HG03558 (cell line): Measurements from ENCODE around the gene CHCHD10.

Source experiments
- ATAC-seq: cut with Tn5 transposase; IDR thresholded peaks from one replicate; pipeline ENCODE4 v1.9.1; 2021; ENCODE audit warnings: moderate number of reproducible peaks; ENCODE audit not compliant: unreplicated experiment; ENCODE audit errors: extremely low read depth

The CHCHD10 gene

DNA sequence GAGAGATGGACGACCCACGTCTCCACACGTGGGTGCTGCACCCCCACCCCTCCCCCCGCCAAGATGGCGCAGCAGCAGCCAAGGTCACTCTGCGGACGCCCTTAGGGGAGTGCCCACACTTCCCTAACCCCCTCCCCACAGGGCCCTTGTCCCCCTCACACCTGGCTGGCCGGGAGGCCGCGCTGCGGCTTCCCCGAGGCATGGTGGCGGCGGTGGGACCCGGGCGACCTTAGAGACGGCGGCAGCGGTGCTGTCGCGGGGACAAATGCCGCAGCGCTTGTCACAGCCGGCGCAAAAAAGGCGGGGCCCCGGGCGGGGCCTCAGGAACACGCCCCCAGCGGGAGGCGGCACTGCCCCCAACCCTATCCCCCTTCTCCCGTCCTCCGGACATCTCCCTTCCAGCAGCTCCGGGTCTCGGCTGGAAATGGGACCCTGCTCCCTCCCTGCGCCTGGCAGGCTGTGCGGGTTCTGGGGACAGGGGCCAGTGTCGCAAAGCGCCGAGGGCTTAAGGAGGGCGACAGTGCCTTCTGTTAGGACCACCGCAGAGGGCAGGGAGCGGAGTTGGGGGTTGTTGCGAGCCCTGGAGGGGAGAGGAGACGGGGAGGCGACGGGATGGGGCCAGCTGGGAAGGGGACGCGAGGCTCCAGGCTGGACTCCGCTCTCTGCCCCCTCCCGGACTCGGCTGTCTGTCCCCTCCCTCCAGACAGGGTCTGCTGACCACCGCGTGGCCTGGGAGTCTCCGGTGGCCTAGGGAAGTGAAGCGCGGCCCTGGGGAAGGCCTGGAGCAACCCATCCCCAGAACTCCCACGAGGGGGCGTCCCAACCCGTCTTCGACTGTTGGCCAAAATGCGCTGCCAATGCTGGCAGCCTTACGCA lies at the start of gene CHCHD10:
Gene CHCHD10, minus strand, starts transcription at position 300 of the 876 bp plus-strand sequence. Its CDS starts 98 bp downstream, at position 202.
- ATAC-seq, result no peak

DNA sequence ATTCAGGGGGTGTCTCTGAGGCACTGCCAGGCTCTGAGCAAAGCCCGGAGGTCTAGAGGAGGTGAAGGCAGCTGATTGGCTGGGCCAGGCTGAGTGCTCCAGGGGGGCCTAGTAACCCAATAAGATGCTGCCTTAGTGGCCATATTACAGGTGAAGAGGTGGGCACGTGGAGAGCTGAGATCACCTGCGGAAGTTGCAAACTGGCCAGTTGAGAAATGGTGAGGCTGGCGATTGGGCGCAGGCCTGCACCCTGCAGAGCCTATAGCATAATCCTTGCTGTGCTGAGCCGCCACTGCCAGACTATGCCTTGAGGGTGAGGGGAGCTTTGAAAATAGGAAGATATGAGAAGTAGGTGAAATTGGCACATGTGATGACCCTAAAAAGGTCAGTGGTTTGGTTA lies 49.4 kb upstream of the CHCHD10 start:
- ATAC-seq, result no peak

DNA sequence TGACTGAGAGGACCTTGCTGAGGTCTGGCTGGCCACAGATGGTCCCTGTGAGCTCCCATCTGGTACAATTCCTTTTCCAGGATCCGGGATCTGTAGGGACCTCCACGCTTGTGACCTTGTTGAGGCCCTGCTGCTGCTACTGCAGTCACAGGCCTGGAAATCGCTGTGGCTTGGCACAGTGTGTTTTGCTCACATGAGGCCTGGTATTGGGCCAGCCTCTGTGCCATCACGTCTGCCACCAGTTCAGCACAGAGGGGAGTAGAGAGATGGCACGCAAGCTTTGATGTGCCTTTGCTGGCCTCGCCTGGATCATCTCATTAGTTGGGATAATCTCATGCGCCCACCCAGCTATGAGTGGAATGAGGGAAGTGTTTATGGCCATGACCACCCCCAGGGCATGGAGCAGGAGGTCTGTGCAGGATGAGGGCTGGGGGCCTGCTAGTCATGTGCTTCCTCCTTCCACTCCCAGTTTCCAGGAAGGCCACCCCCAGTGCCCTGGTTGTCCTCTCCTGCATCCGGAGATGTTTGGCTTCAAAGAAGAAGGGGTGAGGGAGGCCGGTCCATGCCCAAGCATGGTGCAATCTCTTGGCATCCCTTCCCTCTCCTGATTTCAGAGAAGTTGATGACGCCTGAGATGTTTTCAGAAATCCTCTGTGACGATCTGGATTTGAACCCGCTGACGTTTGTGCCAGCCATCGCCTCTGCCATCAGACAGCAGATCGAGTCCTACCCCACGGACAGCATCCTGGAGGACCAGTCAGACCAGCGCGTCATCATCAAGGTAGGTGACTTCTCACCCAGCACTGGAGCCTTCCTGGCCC lies 48.6 kb upstream of the CHCHD10 start:
- ATAC-seq, result no peak

DNA sequence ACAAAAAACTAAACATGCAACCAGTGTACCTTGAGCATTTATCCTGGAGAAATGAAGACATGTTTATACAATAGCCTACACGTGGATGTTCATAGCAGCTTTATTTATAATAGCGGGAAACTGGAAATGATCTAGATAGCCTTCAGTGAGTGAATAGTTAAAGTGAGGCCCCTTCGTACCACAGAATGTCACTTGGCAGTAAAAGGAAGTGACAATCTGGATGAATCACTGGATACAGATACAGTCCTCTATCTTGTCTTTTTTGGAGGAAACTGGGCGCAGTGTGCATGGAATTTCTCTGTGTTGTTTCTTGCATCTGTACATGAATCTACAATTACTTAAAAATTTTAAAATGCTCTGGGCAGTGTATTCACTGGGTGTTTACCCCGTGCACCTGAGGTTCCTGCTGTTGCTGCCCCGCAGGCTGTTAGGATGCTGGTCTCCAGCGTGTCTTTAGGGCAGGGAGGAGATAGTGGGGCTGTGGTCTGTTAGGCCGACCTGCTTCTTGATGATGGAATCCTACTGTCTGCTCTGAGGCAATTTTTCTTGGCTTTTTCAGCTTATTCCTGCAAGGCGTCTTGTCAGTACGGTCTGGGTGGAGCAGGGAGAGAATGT lies 47.9 kb upstream of the CHCHD10 start:
- ATAC-seq, result no peak

DNA sequence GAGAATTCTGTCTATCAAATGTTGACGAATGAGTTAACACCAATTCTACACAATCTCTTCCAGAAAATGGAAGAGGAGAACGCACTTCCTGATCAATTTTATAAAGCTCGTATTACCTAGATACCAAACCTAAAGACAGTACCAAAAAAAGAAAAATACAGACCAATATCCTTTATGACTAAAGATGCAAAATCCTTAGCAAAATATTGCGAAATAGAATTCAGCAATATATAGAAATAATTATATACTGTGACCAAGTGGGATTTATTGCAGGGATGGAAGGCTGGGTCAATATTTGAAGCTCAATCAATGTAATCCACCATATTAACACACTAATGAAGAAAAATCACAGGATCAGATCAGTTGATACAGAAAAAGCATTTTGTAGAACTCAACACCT lies 44.6 kb upstream of the CHCHD10 start:
- no peak for ATAC-seq

DNA sequence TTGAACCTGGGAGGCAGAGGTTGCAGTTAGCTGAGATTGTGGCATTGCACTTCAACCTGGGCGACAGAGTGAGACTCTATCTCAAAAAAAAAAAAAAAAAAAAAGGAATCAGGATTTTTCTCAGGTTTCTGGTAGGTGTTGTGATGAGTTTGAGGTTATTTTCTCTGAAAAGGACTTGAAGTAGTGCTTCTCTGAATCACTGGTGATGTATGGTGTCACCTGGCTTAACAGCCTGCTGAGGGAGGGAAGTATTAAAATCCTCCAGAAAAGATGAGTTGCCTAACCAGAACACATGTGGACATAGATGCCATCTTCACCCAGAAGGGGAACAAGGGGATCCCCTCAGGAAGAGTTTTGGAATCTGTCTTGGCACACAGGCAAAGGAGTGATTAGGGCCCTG lies 39.1 kb upstream of the CHCHD10 start:
- ATAC-seq, result no peak

DNA sequence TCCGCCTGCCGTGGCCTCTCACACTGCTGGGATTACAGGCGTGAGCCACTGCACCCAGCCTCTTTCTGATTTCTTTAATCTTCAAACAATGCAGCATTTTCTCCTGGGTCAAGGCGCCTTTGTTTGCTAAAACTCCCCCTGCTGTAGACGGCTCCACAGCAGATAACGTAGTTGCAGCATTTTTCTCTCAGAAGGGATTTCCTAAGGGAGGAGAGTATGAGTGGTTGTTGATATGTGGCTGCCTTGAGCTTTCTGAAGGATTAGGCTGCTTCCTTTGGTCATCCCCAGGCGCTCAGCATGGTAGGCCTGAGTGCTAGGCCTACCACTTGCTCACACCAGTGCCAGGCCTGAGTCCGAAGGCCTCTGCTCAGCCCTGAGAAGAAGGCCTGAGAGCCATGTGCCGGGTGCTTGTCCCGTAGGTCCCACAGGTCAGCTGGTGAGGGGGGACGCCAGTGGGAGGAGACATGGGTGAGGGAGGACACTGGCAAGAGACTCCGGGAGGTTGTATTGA lies 37.1 kb upstream of the CHCHD10 start:
- no peak for ATAC-seq

DNA sequence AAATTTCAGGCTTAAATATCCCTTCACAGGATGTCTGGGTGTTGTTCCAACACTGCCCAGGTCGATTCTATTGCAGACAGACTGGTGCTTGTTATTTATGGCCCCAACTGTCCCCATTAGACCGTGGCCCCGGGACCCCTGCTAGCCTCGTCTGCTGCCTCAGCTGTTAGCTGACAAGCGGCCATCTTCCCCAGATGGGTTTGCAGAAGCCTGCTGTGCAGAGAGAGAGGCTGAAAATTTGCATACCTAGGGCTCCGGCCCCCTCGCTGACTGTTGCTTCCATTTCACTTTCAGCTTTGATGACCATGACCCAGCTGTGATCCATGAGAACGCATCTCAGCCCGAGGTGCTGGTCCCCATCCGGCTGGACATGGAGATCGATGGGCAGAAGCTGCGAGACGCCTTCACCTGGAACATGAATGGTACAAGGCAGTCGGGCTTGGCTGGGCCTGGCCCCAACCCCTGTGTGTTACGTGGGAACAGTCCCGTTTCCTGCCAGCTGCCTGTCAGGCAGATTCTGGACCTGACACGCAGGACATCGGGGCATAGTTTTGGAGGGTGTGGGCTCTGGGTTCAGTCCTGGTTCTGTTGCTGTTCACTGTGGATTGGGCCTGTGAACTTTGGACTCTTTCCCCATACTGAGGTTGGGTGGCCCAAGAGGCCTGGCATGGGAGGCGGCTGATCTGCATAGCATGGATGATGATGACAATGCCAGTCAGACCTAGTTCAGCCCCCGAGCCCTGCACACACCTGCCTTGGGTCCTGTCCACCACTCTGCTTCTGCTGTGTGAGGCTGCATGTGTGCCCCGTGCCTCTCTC lies 35.4 kb upstream of the CHCHD10 start:
- ATAC-seq, result no peak

DNA sequence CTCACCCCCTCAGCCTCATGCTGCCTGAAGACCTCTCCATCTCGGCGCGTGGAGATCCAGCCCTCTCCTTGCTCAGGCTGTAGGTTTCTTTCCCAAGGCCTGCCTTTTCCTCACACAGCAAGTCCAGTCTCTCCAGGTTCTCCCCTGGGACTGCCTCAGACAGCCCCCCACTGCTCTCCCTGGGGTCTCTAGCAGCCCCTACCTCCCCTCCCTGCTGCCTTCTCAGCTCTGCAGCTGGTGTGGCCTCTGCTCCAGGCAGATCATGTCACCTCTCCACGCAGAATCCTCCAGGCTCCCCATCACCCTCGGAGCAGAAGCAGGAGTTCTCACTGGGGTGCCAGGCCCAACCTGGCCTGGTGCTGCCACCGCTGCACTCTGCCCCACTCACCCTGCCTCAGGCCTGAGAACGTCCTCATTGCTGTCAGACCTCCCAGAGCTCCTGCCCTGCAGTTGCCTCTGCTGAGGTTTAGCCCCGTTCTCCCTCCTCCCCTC lies 34.2 kb upstream of the CHCHD10 start:
- ATAC-seq, result no peak

DNA sequence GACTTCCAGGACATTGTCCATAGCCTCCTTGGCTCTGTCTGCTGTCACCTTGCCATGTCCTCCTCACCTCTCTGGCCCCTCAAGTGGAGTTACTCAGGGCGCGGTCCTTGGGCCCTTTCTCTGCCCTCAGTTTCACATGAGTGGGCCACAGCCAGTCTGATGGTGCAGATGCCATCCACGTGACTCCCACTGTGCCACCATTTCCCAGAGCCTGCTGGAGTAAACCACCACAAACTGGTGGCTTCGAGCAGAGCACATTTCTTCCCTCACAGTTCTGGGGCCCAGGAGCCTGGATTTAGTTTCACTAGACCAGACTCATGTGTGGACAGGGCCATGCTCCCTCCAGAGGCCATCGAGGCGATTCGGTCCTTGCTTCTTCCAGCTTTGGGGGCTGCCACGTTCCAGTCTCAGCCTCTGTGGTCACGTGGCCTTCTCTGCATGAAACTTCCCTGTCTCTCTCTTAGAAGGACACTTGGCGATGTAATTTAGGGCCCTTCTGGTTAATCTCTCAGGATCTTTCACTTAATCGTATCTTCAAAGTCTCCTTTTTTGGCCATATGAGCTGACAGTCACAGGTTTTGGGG lies 33.6 kb upstream of the CHCHD10 start:
- no peak for ATAC-seq

DNA sequence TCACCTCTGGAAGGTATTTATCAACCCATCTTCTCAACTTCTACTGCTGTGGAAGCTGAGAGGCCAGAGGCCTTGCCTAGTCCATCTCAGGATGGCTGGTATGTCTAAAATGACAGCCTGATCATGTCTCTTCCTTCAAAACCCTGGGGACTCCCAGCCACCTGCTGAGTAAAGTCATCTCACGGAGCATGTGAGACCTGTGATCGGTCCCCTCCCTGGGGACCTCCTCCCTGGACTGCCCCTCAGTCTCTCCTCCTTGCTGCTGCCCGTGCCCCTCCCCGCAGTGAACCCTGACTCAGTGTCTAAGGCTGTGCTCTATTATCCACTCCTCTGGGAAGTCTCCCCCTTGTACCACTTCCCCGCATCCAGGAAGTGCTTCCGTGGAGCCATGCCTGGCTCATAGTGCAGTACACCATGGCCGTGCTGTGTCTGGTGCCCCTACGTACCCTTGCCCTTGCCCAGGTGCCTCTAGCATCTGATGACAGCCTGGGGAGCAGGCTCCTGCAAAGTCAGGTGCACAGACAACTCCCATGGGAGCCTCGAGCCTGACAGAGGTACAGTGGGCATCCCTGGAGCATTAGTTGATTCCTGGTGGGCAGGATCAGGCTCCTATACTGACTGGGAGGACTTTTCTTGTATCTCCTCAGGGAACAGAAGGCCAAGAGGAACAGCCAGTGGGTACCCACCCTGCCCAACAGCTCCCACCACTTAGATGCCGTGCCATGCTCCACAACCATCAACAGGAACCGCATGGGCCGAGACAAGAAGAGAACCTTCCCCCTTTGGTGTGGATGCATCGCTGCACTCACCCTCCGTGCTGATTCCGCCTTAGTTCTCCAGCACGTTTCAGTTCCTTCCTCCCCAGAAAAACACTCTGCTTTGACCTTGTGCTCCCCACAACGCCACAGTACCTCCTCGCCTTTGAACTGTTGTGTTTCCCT lies 32.8 kb upstream of the CHCHD10 start:
- no peak for ATAC-seq

DNA sequence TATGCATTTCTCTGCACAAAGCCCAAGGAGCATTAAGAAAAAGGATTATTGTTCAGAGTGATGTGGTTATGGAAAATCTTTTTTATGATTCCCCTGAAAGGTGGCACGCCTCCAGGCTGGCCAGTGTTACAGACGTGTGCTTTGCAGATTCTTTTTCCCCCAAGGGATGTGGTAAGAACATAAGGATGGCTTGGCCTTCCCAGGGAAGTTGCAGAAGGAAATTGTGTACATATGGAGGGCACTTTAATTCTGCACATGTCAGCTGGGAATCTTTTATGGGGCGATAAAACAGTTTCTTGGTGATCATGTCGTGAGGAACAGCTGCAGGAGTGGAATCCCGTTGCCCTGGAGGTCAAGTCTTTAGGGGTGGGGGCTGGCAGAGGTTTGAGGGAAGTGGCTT lies 28.7 kb upstream of the CHCHD10 start:
- no peak for ATAC-seq

DNA sequence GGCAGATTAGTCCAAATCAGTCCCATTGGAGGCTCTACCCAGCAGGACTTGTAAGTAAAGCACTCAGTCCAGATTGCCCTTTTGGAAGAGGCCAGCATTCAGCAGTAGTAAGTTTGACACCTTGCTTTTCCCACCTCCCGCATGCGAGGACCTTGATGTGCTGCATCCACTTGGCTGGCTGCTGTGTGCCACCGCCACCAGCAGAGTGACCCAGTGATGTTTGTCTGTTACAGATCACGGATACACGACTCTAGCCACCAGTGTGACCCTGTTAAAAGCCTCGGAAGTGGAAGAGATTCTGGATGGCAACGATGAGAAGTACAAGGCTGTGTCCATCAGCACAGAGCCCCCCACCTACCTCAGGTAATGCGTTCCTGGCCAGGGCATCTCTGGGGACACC lies 25.6 kb upstream of the CHCHD10 start:
- ATAC-seq, result no peak

DNA sequence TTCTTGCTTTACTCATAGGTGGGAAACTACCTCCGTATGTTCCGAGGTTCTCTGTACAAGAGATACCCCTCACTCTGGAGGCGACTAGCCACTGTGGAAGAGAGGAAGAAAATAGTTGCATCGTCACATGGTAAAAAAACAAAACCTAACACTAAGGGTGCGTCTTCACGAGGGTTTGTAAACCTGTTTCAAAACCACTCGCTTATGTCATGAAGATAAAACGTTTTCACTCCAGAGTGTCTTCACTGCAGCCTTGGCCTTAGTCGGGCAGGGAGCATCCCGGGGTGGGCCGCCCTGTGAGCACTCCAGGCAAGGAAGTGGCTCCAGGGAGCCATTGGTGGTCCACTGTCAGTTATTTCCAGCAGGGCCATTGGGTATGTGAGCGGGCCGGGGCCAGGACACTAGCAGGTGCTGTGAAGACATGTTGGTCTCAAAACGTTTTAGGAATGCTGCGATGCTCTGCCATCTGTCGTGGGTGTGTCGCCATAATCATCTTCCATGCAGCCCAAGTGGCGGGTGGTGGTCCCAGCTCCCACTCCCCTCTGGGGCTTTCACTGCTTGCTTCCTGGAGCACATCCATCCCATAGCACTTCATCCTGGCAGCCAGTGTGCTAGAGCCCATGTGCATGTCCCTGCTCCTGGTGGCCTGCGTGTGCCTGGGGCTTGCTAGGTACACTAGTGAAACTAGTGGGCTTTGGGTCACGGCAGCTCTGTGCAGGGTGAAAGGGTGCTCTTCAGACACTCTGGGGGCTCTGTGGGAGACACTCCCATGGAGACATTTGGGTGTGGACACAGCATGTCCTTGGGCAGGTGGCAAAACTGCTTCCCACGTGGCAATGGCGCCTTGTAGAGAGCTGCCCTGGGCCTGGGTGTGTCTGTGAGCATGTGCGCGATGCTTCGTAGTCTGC lies 24.2 kb upstream of the CHCHD10 start:
- ATAC-seq, result no peak

DNA sequence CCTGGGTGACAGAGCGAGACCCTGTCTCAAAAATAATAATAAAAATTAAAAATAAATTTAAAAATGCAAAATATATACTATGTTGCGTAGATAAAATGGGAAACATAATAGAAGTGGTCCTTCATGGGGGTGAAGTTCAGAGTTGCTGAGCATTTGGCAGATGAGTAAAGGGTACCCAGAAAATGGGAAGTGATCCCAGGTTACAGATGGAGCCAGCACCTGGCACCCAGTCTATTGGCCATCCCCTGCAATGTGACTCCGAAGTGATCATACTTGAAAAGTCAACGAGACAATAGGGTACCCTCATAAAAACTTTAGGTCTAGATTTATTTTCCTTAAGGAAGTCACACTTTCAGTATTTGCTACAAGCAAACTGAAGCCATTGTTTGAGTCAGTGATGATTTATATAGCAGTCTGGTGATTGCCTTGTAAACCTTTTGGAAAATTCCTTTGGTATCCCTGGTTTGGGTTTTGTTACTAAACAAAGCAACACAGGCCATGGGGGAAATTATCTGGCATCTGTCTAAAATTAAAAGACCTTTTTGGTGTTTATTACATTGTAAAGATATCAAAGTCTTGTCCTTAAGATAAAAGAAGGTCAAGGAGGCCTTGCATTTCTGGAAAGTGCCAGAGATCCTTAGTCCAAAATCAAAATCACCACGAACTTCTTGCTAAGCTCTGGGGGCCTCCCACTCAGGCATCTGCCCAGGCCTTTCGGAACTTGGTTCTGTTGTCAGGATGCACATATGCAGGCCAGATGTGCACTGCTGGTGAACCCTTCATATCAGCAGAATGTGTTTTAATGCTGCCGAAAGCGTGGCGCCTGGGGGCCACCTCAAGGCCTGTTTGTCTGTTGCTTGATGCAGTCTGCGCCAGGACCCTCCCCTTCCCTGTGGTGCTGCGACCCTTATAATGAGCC lies 23.3 kb upstream of the CHCHD10 start:
- no peak for ATAC-seq

DNA sequence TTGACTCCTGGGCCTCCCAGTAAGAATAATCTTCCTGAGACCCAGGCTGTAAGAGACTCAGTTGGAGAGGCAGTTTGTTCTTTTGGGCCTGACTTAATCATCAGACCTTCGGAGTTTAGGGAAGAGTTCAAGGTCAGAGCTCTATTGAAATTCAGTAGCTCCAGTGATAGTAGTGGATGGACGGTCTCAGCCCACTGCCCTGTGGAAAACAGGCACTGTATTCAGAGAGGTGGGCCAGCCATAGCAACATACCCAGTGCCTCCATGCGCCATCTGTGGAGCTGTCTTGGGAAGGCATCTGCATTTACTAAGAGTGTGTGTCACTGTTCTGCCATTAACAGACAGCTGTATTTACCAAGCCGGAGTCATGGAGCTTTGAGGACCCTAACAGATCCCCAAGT lies 21.9 kb upstream of the CHCHD10 start:
- no peak for ATAC-seq
